ENCODE results near the gene ARHGAP18.

ARHGAP18 gene

GRCh38 chr6:129692467-129692866 is 17.5 kb downstream of the ARHGAP18 start:
- DNase-seq (ENCODE audit: low read depth), result no peak

DNA sequence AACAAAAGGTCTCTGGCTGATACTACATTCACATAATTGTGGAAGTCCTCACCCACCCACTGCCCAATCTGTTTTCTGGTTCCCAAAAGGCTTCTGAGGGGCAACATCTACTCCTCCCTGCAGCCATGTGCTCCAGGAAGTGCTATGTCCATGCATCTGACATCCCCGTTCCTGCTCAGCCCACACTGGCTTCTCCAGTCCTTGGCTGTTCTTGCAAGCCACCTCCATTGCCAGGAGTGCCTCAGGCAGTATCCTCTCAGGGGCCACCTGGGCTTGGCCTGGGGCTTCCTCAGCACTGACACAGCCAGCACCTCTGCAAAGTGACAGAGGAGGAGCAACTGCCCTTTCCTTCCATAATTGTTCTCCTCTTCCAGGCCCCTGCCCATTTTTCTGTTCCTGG is 18.3 kb downstream of the ARHGAP18 start:
- no peak for DNase-seq (ENCODE audit: low read depth)

GRCh38 chr6:129691043-129691640 is 18.8 kb downstream of the ARHGAP18 start:
- DNase-seq (ENCODE audit: low read depth), result no peak

- DNase-seq (ENCODE audit: low read depth), result no peak
Observed at GRCh38 chr6:129686941-129687627, 22.9 kb downstream of the ARHGAP18 start.

DNA sequence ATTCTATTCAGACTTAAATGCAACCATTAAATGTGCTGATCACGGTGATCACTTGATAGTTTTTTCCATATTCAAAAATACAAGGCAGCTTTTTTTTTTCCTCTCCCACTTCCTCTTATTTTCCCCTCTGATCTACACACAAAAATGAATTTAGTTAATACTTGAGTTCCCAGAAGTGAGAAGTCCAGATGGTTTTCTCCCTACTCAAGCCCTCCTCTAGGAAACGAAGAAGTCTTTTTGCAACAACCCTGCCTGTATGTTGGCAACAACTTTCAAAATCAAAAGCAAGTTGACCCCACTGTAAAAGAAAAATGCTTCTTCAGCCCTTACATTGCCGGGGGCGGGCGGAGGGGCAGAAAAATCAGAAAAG is 24.3 kb downstream of the ARHGAP18 start:
- no peak for DNase-seq (ENCODE audit: low read depth)

- no peak for DNase-seq (ENCODE audit: low read depth)
Observed at GRCh38 chr6:129684903-129685661, 24.9 kb downstream of the ARHGAP18 start.

DNA sequence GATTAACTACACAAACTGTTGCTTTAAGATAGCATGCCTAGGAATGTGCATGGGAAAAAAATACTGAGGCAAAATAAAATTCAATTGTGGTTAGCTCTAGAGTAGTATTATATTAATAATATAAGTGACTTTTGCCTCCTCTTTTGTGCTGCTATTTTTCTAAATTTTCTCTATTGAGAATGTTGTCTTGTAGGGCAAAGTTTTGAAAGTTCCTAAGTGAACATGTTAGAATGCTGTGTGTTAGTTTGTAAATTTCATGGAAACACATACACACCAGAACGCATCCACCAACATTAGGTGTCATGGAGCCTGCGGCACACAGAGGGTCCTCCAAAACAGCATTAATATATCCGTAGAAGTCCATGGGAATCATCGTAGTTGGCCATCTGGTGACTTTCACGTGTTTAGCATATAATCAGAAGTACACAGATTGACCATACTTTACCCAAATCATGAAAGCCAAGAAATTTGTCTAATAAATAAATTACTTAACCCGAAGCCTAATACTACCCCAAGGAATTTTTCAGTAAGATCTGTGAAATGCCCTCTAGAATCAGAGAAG is 25.6 kb downstream of the ARHGAP18 start:
- no peak for DNase-seq (ENCODE audit: low read depth)

DNA sequence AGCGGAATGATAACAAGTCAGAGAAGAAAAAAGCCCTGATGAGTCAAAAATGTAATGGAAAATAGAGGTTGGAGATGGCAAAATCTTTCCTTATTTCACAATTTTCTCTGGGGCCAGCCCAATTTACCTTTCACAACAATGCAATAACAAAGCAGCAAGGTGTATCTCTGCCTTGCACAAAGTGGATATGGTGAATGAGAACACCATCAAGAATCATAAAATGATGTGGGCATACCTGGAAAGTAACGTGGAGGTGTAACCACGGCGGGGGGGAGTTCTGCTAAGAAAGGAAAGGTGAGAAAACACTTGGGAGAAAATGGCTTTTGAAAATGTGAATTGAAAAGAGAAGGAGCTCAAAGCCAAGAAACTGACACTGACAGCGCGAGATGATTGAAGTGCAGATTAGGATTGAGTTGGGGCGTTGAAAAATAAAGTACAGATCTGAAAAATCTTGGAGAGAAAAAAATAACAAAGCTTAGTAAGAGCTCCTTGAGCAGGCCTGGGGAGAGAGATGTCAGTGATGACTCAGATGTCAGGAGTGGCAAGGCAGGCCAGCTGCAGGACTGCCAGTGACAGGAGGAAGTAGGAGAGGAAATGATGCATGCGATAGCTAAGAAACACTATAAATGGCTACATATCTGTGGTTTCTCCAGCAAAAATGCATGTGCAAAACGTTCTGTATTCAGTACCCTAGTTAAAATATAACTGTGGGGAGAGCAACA is 26.2 kb downstream of the ARHGAP18 start:
- peak; percentile 99 for DNase-seq (ENCODE audit: low read depth)

DNA sequence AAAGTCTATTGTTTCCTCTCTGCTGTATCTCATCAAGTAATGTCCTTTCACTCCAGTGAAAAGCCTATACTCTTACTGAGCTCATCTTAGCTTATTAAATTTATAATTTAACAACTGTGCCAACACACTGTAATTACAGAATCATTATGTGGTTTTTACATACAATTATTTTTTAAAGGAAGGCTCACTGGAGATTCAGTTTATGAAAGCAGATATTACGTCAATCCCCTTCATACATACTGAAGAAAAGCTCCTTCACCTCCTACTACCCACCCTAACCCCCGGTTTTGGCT is 28.1 kb downstream of the ARHGAP18 start:
- DNase-seq (ENCODE audit: low read depth), result no peak

DNA sequence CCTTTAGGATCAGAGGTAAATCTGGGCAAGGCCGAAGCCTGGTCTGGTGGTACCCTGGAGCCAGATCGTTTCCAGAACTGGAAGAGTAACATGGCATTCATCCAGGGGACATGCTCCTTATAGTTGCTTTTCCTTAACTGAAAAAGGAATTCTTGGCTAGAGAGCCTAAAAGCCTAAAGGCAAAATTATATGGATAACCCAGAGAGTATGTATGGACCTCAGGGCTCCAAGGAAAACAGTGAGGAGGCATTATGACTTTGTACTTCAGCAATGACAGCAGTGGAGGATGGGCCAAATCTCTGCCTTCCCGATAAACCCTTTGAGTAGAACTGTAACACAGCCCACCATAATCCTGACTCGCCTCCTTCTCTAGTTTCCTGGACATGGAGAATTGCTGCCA is 29.3 kb downstream of the ARHGAP18 start:
- no peak for DNase-seq (ENCODE audit: low read depth)

DNA sequence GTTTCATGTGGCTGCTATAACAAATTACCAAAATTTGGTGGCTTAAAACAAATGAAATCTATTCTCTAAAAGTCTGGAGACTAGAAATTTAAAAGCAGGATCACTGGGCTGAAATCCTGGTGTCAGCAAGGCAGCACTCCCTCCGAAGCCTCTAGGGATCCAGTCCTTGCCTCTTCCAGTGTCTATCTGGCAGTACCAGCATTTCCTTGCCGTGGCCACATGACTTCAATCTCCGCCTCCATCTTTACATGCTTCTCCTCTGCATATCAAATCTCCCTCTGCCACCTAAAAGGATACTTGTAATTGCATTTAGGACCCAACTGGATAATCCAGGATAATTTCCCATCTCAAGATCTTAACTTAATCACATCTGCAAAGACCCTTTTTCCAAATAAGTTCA is 30.2 kb downstream of the ARHGAP18 start:
- DNase-seq (ENCODE audit: low read depth), result no peak

GRCh38 chr6:129679275-129679674 is 30.7 kb downstream of the ARHGAP18 start:
- DNase-seq (ENCODE audit: low read depth), result no peak

- no peak for DNase-seq (ENCODE audit: low read depth)
Observed at GRCh38 chr6:129678463-129678862, 31.5 kb downstream of the ARHGAP18 start.

DNA sequence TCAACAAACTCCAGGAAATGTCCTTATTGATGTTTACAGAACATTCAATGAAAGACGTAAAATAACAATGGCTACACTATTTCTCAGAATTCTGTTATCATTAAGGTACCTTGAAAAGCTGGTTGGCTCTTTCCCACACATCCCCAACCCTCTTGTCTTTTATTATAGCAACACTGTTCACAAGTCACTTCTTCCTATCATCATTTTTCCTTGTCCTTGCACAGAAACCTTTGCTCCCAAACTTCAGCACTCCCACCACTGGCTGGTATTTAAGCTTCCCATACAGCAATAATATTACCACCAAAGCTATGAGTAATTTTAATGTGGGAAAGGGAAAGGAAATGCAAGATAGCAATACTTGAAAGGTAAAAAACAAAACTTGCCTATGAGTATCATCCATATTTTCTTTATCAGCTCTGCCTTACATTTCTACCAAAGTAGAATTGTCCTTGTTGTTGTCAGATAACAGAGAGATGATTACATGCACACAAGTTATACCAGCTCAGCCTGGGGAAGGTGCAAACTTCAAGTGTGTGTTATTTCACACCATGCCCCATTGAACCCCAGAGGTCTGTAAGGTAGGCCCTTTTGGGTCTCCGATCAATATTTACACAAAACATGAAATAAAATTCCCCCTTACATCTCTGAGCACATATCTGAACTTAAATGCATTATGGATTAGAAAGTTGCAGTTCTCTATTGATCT is 32.2 kb downstream of the ARHGAP18 start:
- no peak for DNase-seq (ENCODE audit: low read depth)

- DNase-seq (ENCODE audit: low read depth), result no peak
Observed at GRCh38 chr6:129675669-129676472, 34.1 kb downstream of the ARHGAP18 start.

DNA sequence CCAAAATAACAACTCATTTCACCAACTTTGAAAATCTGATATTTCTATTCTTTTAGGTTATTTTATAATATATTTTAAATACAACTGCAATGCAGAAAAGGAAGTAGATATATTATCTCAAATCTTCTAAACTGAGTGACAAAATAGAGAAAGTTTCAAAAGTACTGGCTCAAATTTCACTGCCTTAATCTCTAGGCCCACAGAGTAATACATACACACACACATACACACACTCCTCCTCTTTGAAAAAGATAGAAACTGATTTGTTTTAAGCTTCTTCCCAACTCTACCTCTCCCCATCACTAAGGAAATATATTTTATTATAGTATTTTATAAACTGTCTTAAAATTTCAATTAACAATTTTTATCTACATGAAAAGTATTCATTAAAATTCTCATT is 36.2 kb downstream of the ARHGAP18 start:
- no peak for DNase-seq (ENCODE audit: low read depth)

DNA sequence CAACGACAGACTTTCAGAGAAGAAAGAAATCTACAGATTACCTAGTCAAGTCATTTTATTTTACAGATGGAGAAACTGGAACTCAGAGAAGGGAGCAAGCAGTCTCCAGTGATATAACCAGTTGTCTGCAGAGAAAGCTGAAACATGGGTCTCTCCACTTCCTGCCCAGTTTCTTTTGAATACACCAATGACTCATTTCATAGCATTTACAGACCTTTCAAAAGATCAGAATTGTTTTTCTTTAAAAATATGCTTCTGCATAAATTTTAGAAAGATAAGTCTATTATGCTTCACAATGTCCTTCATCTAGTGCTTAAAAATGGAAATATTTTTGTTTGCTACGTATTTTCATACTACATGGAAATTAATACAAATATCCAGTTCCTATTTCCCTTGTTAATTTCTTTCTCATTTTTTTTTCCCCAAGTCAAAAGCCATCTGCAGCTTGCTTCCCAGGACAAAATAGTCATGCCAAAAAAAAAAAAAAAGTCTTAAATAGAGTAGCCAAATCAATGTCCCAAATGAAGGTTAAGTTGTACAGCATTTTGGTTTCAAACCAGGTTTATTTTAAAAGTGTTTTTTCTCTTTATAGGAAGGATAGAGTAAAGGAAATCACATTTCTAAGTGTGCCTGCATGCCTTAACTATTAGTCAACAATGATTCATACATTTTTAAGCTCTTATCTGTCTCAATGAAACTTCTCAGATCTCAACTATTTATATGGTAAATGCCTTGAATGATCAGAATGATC is 36.9 kb downstream of the ARHGAP18 start:
- peak; percentile 61 for DNase-seq (ENCODE audit: low read depth)

DNA sequence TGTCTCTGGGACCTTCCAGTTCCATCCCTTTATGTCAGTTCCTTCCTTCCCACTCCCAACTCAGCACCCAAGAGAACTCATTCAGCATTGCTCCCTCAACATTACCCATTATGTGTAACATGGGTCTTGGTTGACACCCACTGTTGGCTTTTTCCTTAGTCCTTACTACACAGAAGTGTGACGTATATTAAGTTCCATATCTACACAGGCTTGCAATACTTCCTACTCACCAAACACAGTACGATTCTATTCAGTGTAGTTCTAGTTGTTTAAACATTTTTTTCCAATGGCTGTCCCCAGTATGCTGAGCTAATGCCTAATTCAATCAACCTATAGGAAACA is 37.7 kb downstream of the ARHGAP18 start:
- DNase-seq (ENCODE audit: low read depth), result no peak

- no peak for DNase-seq (ENCODE audit: low read depth)
Observed at GRCh38 chr6:129671442-129672340, 38.3 kb downstream of the ARHGAP18 start.

Data from non-pigmented ciliary epithelial cell (primary cell).